GM13976 (cell line): ENCODE results near the gene PSMC4.

Experiments
- DNase-seq: peaks from one replicate; pipeline ENCODE4 v3.0.0; 2012; ENCODE audit warnings: low spot score
- CTCF ChIP-seq: IDR thresholded peaks from 2 replicates; pipeline ENCODE4 v1.5.1; 2012; ENCODE audit warnings: borderline replicate concordance, mild to moderate bottlenecking; ENCODE audit not compliant: insufficient read depth; ENCODE audit errors: extremely low read depth, missing control alignments, control extremely low read depth
- in situ Hi-C: fragments of 300-500 bp; cut with MboI; formaldehyde crosslinking; loops from one replicate; pipeline ENCODE4 v1.12.0; 2022; ENCODE audit warnings: low sequenced_read_pairs, mixed read lengths, inconsistent platforms; ENCODE audit not compliant: unreplicated experiment

The PSMC4 gene

GRCh38 chr19:40006273-40006691 lies 35.3 kb downstream of the PSMC4 start:
- no peak for TF ChIP-seq CTCF
- DNase-seq = no peak

DNA sequence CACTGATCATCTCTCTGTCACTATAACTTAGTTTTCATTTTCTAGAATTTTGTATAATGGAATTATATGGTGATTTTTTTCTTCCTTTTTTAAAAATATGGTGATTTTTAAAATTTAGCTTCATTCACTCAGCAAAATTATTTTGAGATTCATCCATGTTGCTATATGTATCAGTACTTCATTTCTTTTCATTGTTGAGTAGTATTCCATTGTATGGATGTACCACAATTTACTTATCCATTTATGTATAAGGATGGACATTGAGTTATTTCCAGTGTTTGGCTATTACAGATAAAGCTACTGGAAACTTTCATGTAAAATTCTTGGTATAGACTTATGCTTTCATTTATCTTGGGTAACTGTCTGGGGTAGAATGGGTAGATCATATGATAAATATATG lies 38.7 kb downstream of the PSMC4 start:
- in situ Hi-C loops = no loop called here
- TF ChIP-seq CTCF = no peak
- DNase-seq = no peak

More at GRCh38 chr19:40006273-40006691, 35.3 kb downstream of the PSMC4 start:
- in situ Hi-C loops = no loop called here

GRCh38 chr19:40013991-40014390 lies 43.0 kb downstream of the PSMC4 start:
- TF ChIP-seq CTCF = no peak
- no peak for DNase-seq
- in situ Hi-C loops = no loop called here

- no peak for DNase-seq
- in situ Hi-C loops = no loop called here
- no peak for TF ChIP-seq CTCF
These were observed 53.0 kb downstream of the PSMC4 start for GRCh38 chr19:40023969-40024368.

DNA sequence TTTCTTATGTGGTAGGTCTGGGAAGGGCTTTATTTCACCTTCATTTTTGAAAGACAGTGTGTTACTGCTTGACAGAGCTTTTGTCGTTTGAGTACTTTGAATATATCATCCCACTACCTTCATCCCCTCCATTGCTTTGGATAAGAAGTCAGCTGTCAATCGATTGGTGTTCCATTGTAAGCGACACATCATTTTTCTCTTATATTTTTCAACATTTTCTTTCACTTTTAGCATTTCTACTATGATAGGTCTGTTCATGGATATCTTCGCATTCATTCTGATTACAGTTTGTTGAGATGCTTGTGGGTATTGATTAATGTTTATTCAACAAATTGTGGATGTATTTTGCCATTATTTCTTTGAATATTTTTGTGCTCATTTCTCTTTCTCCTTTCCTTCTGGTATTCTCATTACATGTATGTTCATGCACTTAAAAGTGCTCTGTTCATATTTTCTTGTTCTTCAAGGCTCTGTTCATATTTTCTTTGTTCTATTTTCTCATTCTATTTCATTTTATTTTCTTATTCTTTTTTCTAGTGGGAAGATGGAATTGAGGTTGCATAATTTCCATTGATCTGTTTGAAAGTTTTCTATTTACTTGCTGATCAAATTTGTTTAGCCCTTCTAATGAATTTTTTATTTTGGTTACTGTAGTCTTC lies 55.1 kb downstream of the PSMC4 start:
- in situ Hi-C loops = no loop called here
- no peak for TF ChIP-seq CTCF
- no peak for DNase-seq

GRCh38 chr19:40026597-40026970 lies 55.6 kb downstream of the PSMC4 start:
- DNase-seq = no peak
- in situ Hi-C loops = no loop called here
- TF ChIP-seq CTCF = no peak
